ENCODE results near the gene MT1M.

GRCh38 chr16:56631197-56631596 lies 1.3 kb upstream of the MT1M start:
- no peak for TF ChIP-seq CTCF (IDR thresholded peaks at IDR 0.05; ENCODE audit: low read length)
- no peak for TF ChIP-seq EZH2 (IDR thresholded peaks at IDR 0.05; ENCODE audit: borderline replicate concordance, low read length)
